OCI-LY3 (cell line): ENCODE results near the gene SVBP.

Source experiments
- EZH2phosphoT487 ChIP-seq: fragments of 200-600 bp; shearing (Covaris generic); IDR thresholded peaks from 2 replicates; pipeline ENCODE4 v1.6.1; 2018; ENCODE audit warnings: antibody characterized with exemption, mixed run types, low read depth
- TF ChIP-seq, protein P1 (sequence below): fragments of 200-600, 300-600 bp; sonication (generic); IDR thresholded peaks from 2 replicates; pipeline ENCODE4 v1.5.1; 2014; ENCODE audit warnings: antibody characterized with exemption, low read length, low read depth

DNA sequence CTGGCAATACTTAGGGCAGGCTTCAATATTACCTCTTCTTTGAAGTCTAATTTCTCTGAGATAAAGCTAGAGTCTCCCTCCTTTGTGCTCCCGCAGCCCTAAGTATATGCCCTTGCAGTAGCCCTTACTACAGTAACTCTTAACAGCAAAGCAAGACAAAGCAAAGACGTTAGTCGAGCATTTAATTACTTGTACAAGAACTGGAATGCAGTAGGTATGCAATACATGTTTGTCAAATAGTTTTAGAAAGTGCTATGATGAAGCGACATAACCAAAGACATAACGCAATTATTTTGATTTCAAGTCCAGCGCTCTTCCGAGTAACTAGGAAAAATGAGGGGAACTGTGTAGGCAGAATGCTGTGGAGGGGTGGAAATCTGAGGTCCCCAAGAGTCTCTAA is 51.9 kb downstream of the SVBP start:
- TF ChIP-seq, protein P1, sequence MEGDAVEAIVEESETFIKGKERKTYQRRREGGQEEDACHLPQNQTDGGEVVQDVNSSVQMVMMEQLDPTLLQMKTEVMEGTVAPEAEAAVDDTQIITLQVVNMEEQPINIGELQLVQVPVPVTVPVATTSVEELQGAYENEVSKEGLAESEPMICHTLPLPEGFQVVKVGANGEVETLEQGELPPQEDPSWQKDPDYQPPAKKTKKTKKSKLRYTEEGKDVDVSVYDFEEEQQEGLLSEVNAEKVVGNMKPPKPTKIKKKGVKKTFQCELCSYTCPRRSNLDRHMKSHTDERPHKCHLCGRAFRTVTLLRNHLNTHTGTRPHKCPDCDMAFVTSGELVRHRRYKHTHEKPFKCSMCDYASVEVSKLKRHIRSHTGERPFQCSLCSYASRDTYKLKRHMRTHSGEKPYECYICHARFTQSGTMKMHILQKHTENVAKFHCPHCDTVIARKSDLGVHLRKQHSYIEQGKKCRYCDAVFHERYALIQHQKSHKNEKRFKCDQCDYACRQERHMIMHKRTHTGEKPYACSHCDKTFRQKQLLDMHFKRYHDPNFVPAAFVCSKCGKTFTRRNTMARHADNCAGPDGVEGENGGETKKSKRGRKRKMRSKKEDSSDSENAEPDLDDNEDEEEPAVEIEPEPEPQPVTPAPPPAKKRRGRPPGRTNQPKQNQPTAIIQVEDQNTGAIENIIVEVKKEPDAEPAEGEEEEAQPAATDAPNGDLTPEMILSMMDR = no peak
- no peak for TF ChIP-seq EZH2phosphoT487
